Gastroesophageal sphincter (tissue), 4 donors: ENCODE results near the gene CDH15. TPM values are rescaled to one million over a fixed set of nuclear protein-coding genes. Genes with fewer than 3 reads are reported as not detected.

Source experiments
- ATAC-seq: fragments of 150-250 bp; one replicate; pipeline ENCODE4 v1.9.1; 2016; ENCODE audit warnings: mild to moderate bottlenecking, moderate library complexity
- H3K27ac ChIP-seq, 4 donors: fragments of 200-600 bp; sonication (generic) in 3 of 4; 1 replicate in 3 of 4; 2 replicates in 1 of 4; pipeline ENCODE4 v1.5.1; 2016 to 2019
- H3K27me3 ChIP-seq: fragments of 200-600 bp; sonication (generic); one replicate; pipeline ENCODE4 v1.5.1; 2019
- H3K36me3 ChIP-seq, 2 donors: fragments of 200-600 bp; sonication (generic); one replicate each; pipeline ENCODE4 v1.5.1; 2019; ENCODE audit warnings: control low read depth in 1 of 2
- H3K4me1 ChIP-seq, 3 donors: fragments of 200-600 bp; sonication (generic); 1 replicate in 2 of 3; 2 replicates in 1 of 3; pipeline ENCODE4 v1.5.1; 2016 to 2019; ENCODE audit warnings: control low read depth in 2 of 3
- H3K4me3 ChIP-seq, 2 donors: fragments of 200-600 bp; sonication (generic); one replicate each; pipeline ENCODE4 v1.5.1; 2019; ENCODE audit warnings: mild to moderate bottlenecking in 1 of 2, moderate library complexity in 1 of 2
- H3K9me3 ChIP-seq, 3 donors: fragments of 200-600 bp; sonication (generic); one replicate each; pipeline ENCODE4 v1.5.1; 2017 to 2019; ENCODE audit warnings: control low read depth in 2 of 3
- EP300 ChIP-seq: sonication (generic); formaldehyde crosslinking; IDR thresholded peaks from one replicate; pipeline ENCODE4 v1.6.1; 2017; ENCODE audit warnings: antibody characterized with exemption, mild to moderate bottlenecking
- POLR2A ChIP-seq, 2 donors: fragments of 450-650 bp; IDR thresholded peaks; one replicate each; pipeline ENCODE4 v1.6.1; 2017; ENCODE audit warnings: antibody characterized with exemption in 2 of 2, mild to moderate bottlenecking in 2 of 2, moderate library complexity in 1 of 2
- POLR2AphosphoS5 ChIP-seq: sonication (generic); formaldehyde crosslinking; IDR thresholded peaks from one replicate; pipeline ENCODE4 v1.6.1; 2017; ENCODE audit warnings: antibody characterized with exemption
- WGBS, 2 donors: methylation state at CpG; one replicate each; pipeline ENCODE4 v1.1.5; 2018; ENCODE audit warnings: low coverage in 1 of 2; 5-methylcytosine and 5-hydroxymethylcytosine counted together
- total RNA-seq, 4 donors: library from RNA; depleted of rRNA; stranded (reverse); fragments of >200 nt; gene quantifications; one replicate each; pipeline ENCODE4 v1.1.0, GENCODE V29; 2016
- TF ChIP-seq, protein P1 (sequence below), 4 experiments: fragments of 200-600 bp in 2 of 4; fragments of 450-650 bp in 2 of 4; sonication (generic) in 1 of 4; IDR thresholded peaks; one replicate each; pipeline ENCODE4 v1.5.1; 2017 to 2019; ENCODE audit warnings: antibody characterized with exemption in 4 of 4, mild to moderate bottlenecking in 2 of 4, moderate library complexity in 2 of 4

The CDH15 gene
- total RNA-seq, 4 donors from 2014 or later: 0.15 to 1.1 (median 0.27) TPM; not detected in 1

DNA sequence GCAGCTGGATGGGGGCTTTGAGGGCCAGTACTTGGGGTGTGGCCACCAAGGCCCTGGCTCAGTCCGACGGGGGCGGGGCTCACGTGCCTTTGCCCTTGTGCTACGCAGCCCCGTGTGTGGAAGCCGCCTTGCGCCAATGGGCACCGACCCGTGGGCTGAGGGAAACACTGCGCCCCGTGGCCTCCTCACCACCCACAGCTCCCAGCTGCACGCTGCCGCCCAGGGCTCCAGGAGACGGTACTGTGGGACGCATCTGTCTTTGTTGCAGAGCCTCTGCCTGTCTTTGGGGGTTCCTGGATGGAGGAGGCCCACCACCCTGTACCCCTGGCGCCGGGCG lies 7.6 kb downstream of the CDH15 start:
- Histone ChIP-seq H3K9me3 (no peaks in the 10 kb centered on the region), H3K27ac (no peak overlapping the region), H3K4me1 (no peaks in the 10 kb centered on the region), H3K4me3 (no peak overlapping the region), H3K27me3 (peaks cover 93% of the 10 kb centered on the region), H3K36me3 (no peaks in the 10 kb centered on the region)
- ATAC-seq: no peak
- WGBS, 2 donors: 82% methylated on average over 5 of the region's 19 CpGs; no CpG with 5 or more reads in 1 of the 2 donors
- TF ChIP-seq POLR2A (IDR thresholded peaks at IDR 0.05): no peak
- TF ChIP-seq, protein P1, sequence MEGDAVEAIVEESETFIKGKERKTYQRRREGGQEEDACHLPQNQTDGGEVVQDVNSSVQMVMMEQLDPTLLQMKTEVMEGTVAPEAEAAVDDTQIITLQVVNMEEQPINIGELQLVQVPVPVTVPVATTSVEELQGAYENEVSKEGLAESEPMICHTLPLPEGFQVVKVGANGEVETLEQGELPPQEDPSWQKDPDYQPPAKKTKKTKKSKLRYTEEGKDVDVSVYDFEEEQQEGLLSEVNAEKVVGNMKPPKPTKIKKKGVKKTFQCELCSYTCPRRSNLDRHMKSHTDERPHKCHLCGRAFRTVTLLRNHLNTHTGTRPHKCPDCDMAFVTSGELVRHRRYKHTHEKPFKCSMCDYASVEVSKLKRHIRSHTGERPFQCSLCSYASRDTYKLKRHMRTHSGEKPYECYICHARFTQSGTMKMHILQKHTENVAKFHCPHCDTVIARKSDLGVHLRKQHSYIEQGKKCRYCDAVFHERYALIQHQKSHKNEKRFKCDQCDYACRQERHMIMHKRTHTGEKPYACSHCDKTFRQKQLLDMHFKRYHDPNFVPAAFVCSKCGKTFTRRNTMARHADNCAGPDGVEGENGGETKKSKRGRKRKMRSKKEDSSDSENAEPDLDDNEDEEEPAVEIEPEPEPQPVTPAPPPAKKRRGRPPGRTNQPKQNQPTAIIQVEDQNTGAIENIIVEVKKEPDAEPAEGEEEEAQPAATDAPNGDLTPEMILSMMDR (IDR thresholded peaks at IDR 0.05): no peak
- no peak for TF ChIP-seq EP300
- TF ChIP-seq POLR2AphosphoS5: no peak

DNA sequence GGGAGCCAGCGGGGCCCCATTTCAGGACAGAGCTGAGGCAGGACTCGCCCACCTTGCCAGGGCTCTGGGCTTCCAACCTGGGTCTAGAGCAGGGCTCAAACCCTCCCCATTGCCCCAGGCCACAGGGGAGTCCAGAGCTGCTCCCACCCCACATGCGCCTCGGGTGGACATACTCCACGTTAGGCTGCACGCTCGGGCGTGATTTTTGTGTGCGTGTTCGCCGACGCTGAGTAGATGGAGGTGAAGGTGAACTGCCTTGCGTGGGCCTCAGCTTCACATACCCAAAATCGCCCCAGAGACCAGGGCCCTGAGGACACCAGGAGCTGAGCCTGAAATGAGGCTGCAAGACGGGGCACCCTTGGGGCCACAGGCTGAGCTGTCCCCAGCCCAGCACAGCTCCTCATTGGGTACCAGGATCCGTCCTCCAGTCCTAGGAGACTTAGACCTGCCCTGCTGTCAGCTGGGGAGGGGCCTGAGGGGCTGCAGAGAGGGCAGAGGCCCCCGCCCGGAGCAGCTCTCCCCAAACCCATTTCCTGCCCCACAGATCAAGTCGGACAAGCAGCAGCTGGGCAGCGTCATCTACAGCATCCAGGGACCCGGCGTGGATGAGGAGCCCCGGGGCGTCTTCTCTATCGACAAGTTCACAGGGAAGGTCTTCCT lies 8.2 kb downstream of the CDH15 start:
- Histone ChIP-seq H3K36me3 (no peaks in the 10 kb centered on the region), H3K4me1 (no peaks in the 10 kb centered on the region), H3K9me3 (no peaks in the 10 kb centered on the region), H3K4me3 (no peak overlapping the region), H3K27ac (no peak overlapping the region), H3K27me3 (peaks cover 87% of the 10 kb centered on the region)
- TF ChIP-seq, protein P1 (IDR thresholded peaks at IDR 0.05): no peak
- WGBS, 2 donors: 62% methylated on average over 11 of the region's 25 CpGs; no CpG with 5 or more reads in 1 of the 2 donors
- no peak for ATAC-seq

DNA sequence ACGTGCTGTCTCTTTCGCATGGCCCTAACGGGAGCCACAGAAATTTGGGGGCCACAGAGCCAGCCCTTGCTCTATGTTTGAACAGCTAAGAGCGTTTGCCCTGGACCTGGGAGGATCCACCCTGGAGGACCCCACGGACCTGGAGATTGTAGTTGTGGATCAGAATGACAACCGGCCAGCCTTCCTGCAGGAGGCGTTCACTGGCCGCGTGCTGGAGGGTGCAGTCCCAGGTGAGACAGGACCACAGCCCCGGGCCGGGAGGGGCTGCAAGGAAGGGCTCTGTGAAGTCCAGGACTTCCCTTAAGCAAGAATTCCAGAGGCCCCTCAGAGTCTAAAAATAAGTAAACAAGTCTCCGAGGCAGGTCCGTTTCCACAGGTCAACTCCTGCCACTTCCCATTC lies 11.9 kb downstream of the CDH15 start:
- H3K4me3 ChIP-seq: no peak overlapping the region
- H3K27me3 ChIP-seq: peaks cover 50% of the 10 kb centered on the region
- no peaks in the 10 kb centered on the region for H3K36me3 ChIP-seq
- 30% methylated on average over 12 of the region's 13 CpGs; no CpG with 5 or more reads in 1 of the 2 donors for WGBS, 2 donors
- no peaks in the 10 kb centered on the region for H3K4me1 ChIP-seq
- H3K9me3 ChIP-seq: no peaks in the 10 kb centered on the region
- TF ChIP-seq POLR2AphosphoS5 (no peak), EP300 (no peak), POLR2A (IDR thresholded peaks at IDR 0.05) (no peak)
- TF ChIP-seq, protein P1 (IDR thresholded peaks at IDR 0.05): no peak
- H3K27ac ChIP-seq: no peak overlapping the region
- no peak for ATAC-seq

DNA sequence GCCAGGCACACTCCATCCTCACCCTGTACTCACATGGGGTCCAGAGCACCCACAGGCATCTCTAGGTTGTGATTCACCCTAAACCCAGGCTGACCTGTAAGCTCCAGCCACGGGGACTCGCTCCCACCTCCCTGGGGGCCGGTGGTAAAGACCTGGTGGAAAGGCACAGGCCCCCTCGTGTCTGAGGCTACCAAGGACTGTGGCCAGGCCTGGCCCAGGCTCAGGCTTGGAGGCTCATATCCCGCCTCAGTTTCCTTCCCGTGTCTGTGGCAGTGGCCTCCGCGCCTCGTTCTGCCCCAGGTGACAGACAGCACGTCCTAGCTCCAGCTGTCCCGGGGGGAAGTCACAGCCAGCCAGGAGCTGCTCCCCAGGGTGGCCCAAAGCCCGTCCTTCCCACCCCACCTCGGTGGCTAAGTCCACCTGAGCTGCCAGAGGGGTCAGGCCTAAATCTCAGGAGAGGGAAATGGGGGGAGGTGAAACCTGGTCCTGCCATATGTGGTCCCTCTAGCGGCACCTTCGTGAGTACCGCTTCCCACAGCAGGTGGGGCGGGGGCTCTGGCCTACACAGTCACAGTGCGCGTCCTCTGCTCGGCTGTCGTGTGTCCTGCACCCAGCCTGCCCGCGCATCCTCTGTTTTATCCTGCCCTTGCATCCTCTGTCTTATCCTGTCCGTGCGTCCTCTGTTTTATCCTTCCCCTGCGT lies 12.6 kb downstream of the CDH15 start:
- TF ChIP-seq POLR2A (IDR thresholded peaks at IDR 0.05): no peak
- Histone ChIP-seq H3K27ac (no peak overlapping the region), H3K4me1 (no peaks in the 10 kb centered on the region), H3K36me3 (no peaks in the 10 kb centered on the region), H3K9me3 (no peaks in the 10 kb centered on the region), H3K4me3 (no peak overlapping the region), H3K27me3 (peaks cover 43% of the 10 kb centered on the region)
- no peak for ATAC-seq
- 39% methylated on average over 2 of the region's 26 CpGs; no CpG with 5 or more reads in 1 of the 2 donors for WGBS, 2 donors

DNA sequence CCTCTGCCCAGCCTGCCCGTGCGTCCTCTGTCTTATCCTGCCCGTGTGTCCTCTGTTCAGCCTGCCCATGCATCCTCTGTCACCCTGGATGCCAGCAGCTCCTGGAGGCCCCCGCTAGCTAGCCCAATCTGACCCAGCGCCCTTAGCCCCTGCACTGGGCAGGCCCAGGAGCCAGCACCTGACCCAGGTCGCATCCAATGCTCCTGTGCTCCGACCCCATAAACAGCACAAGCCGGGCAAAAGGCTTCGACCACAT lies 13.1 kb downstream of the CDH15 start:
- WGBS, 2 donors: 37% methylated on average over 2 of the region's 9 CpGs; no CpG with 5 or more reads in 1 of the 2 donors

More for the DNA sequence above, 13.1 kb downstream of the CDH15 start:
- Histone ChIP-seq H3K4me3 (no peak overlapping the region), H3K36me3 (no peaks in the 10 kb centered on the region), H3K4me1 (no peaks in the 10 kb centered on the region), H3K27ac (no peak overlapping the region), H3K27me3 (peaks cover 38% of the 10 kb centered on the region), H3K9me3 (no peaks in the 10 kb centered on the region)
- ATAC-seq: no peak
- TF ChIP-seq EP300 (no peak), POLR2A (IDR thresholded peaks at IDR 0.05) (no peak), POLR2AphosphoS5 (no peak)
- TF ChIP-seq, protein P1 (IDR thresholded peaks at IDR 0.05): no peak
